IPS-15b (cell line): ENCODE results near the gene NFKBIZ.
"Not testable (repeated sequence)": the region's sequence is repeated elsewhere in the genome, so short reads cannot be mapped to it uniquely, and the experiment has no call there.

Source experiments
- H3K27me3 ChIP-seq: one replicate; pipeline ENCODE4 v1.6.1; 2013; ENCODE audit warnings: low read length; ENCODE audit not compliant: control insufficient read depth, insufficient read depth
- H3K36me3 ChIP-seq: one replicate; pipeline ENCODE4 v1.6.1; 2013; ENCODE audit warnings: low read length; ENCODE audit not compliant: control insufficient read depth, insufficient read depth
- H3K4me1 ChIP-seq: one replicate; pipeline ENCODE4 v1.6.1; 2013; ENCODE audit warnings: mild to moderate bottlenecking, low read length; ENCODE audit not compliant: control insufficient read depth, insufficient read depth
- H3K4me3 ChIP-seq: one replicate; pipeline ENCODE4 v1.5.1; 2013; ENCODE audit warnings: low read depth, low read length
- H3K9ac ChIP-seq: one replicate; pipeline ENCODE4 v1.6.1; 2013; ENCODE audit warnings: low read depth, mild to moderate bottlenecking, low read length
- H3K9me3 ChIP-seq: one replicate; pipeline ENCODE4 v1.6.1; 2013; ENCODE audit warnings: mild to moderate bottlenecking, low read length; ENCODE audit not compliant: control insufficient read depth, insufficient read depth

The NFKBIZ gene

GRCh38 chr3:101854608-101855304, 5.4 kb downstream of the NFKBIZ start:
- Histone ChIP-seq H3K27me3 (no peaks in the 10 kb centered on the region), H3K9me3 (no peaks in the 10 kb centered on the region), H3K9ac (no peak overlapping the region), H3K36me3 (peaks cover 29% of the 10 kb centered on the region), H3K4me1 (no peaks in the 10 kb centered on the region), H3K4me3 (no peak overlapping the region)

GRCh38 chr3:101857301-101857741, 8.0 kb downstream of the NFKBIZ start:
- no peak overlapping the region for H3K9ac ChIP-seq
- H3K36me3 ChIP-seq, result peaks cover 29% of the 10 kb centered on the region
- no peaks in the 10 kb centered on the region for H3K9me3 ChIP-seq
- H3K27me3 ChIP-seq, result no peaks in the 10 kb centered on the region
- H3K4me1 ChIP-seq, result no peaks in the 10 kb centered on the region
- no peak overlapping the region for H3K4me3 ChIP-seq

GRCh38 chr3:101858464-101859030, 9.2 kb downstream of the NFKBIZ start:
- Histone ChIP-seq H3K4me3 (no peak overlapping the region), H3K9ac (no peak overlapping the region), H3K36me3 (peaks cover 21% of the 10 kb centered on the region), H3K9me3 (no peaks in the 10 kb centered on the region), H3K27me3 (no peaks in the 10 kb centered on the region), H3K4me1 (no peaks in the 10 kb centered on the region)

- Histone ChIP-seq H3K27me3 (no peaks in the 10 kb centered on the region), H3K4me3 (no peak overlapping the region), H3K36me3 (peaks cover 12% of the 10 kb centered on the region), H3K9me3 (no peaks in the 10 kb centered on the region), H3K9ac (no peak overlapping the region), H3K4me1 (no peaks in the 10 kb centered on the region)
These were observed 10.7 kb downstream of the NFKBIZ start for GRCh38 chr3:101859882-101860448.

GRCh38 chr3:101861212-101861788, 12.0 kb downstream of the NFKBIZ start:
- Histone ChIP-seq H3K9ac (no peak overlapping the region), H3K4me1 (no peaks in the 10 kb centered on the region), H3K9me3 (no peaks in the 10 kb centered on the region), H3K4me3 (no peak overlapping the region), H3K27me3 (no peaks in the 10 kb centered on the region), H3K36me3 (peaks cover 9% of the 10 kb centered on the region)

GRCh38 chr3:101861789-101862415, 12.6 kb downstream of the NFKBIZ start:
- Histone ChIP-seq H3K27me3 (no peaks in the 10 kb centered on the region), H3K4me3 (no peak overlapping the region), H3K9ac (no peak overlapping the region), H3K9me3 (no peaks in the 10 kb centered on the region), H3K4me1 (no peaks in the 10 kb centered on the region), H3K36me3 (peaks cover 8% of the 10 kb centered on the region)

- Histone ChIP-seq H3K9me3 (no peaks in the 10 kb centered on the region), H3K9ac (no peak overlapping the region), H3K36me3 (peaks cover under 1% of the 10 kb centered on the region), H3K27me3 (no peaks in the 10 kb centered on the region), H3K4me3 (no peak overlapping the region), H3K4me1 (peaks cover under 1% of the 10 kb centered on the region)
These were observed 13.3 kb downstream of the NFKBIZ start for GRCh38 chr3:101862416-101863165.

- not testable (repeated sequence) for H3K4me1 ChIP-seq, H3K4me3 ChIP-seq, H3K27me3 ChIP-seq, H3K9me3 ChIP-seq, H3K36me3 ChIP-seq, H3K9ac ChIP-seq
These were observed 15.6 kb downstream of the NFKBIZ start for GRCh38 chr3:101864926-101865325.

GRCh38 chr3:101865751-101866509, 16.6 kb downstream of the NFKBIZ start:
- H3K27me3 ChIP-seq, result no peaks in the 10 kb centered on the region
- H3K4me3 ChIP-seq, result no peak overlapping the region

GRCh38 chr3:101867511-101867910, 18.2 kb downstream of the NFKBIZ start:
- Histone ChIP-seq H3K4me3 (no peak overlapping the region), H3K9ac (no peak overlapping the region), H3K36me3 (no peaks in the 10 kb centered on the region), H3K4me1 (peaks cover 3% of the 10 kb centered on the region), H3K27me3 (no peaks in the 10 kb centered on the region), H3K9me3 (no peaks in the 10 kb centered on the region)

More at GRCh38 chr3:101865751-101866509, 16.6 kb downstream of the NFKBIZ start:
- Histone ChIP-seq H3K36me3 (no peaks in the 10 kb centered on the region), H3K9me3 (no peaks in the 10 kb centered on the region), H3K9ac (no peak overlapping the region), H3K4me1 (peaks cover 3% of the 10 kb centered on the region)

GRCh38 chr3:101867996-101868395, 18.7 kb downstream of the NFKBIZ start:
- Histone ChIP-seq H3K27me3 (no peaks in the 10 kb centered on the region), H3K4me1 (peaks cover 3% of the 10 kb centered on the region), H3K36me3 (no peaks in the 10 kb centered on the region), H3K9me3 (no peaks in the 10 kb centered on the region), H3K9ac (no peak overlapping the region), H3K4me3 (no peak overlapping the region)
